PC-3 (cell line): Measurements from ENCODE around the gene EPB41L4B.

ENCODE experiments used
- EZH2 ChIP-seq: fragments of 300-600 bp; sonication (generic); IDR thresholded peaks from one replicate; pipeline ENCODE4 v1.6.1; 2017; ENCODE audit warnings: antibody characterized with exemption, mild to moderate bottlenecking, low read length; ENCODE audit not compliant: unreplicated experiment
- EZH2phosphoT487 ChIP-seq: fragments of 300-600 bp; sonication (generic); IDR thresholded peaks from 2 replicates; pipeline ENCODE4 v1.6.1; 2018; ENCODE audit warnings: mild to moderate bottlenecking, antibody characterized with exemption, low read length, borderline replicate concordance
- TF ChIP-seq, protein P1 (sequence below): fragments of 300-600 bp; sonication (generic); conservative IDR thresholded peaks from 2 replicates; pipeline ENCODE4 v1.5.1; 2017; ENCODE audit warnings: antibody characterized with exemption, low read depth, mild to moderate bottlenecking, low read length

DNA sequence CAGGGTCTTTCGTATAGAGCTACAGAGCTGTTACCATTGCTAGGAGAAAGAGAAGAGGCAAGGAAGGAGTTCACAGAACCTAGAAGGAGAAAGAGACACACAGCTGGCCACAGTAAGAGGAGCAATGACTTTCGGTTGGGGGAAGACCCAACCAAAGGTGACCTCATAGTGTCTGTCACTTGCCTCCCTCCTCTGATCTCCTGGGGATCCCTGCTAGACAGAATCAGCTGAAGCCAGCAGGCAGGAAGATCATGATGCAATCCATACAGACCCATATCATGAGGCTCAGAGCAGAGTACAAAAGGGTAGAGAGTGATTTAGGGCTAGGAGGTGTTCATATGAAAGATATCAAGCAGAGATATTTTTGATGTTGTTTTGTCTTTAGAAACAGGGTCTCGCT, 26.0 kb upstream of the EPB41L4B start:
- TF ChIP-seq, protein P1, sequence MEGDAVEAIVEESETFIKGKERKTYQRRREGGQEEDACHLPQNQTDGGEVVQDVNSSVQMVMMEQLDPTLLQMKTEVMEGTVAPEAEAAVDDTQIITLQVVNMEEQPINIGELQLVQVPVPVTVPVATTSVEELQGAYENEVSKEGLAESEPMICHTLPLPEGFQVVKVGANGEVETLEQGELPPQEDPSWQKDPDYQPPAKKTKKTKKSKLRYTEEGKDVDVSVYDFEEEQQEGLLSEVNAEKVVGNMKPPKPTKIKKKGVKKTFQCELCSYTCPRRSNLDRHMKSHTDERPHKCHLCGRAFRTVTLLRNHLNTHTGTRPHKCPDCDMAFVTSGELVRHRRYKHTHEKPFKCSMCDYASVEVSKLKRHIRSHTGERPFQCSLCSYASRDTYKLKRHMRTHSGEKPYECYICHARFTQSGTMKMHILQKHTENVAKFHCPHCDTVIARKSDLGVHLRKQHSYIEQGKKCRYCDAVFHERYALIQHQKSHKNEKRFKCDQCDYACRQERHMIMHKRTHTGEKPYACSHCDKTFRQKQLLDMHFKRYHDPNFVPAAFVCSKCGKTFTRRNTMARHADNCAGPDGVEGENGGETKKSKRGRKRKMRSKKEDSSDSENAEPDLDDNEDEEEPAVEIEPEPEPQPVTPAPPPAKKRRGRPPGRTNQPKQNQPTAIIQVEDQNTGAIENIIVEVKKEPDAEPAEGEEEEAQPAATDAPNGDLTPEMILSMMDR: no peak
- TF ChIP-seq EZH2phosphoT487: no peak
- no peak for TF ChIP-seq EZH2
